Fibroblast of lung (primary cell): Measurements from ENCODE around the gene KLK14. TPM values are rescaled to one million over a fixed set of nuclear protein-coding genes. Genes with fewer than 3 reads are reported as not detected.

Source experiments
- DNase-seq, 2 donors: peaks; one replicate each; pipeline versions ENCODE4 v3.0.0 to v3.0.0-alpha.2; 2010; ENCODE audit warnings: low read depth in 2 of 2
- H2AFZ ChIP-seq: 2 replicates; pipeline ENCODE4 v1.5.1; 2012; ENCODE audit warnings: low read length, control low read depth, inconsistent platforms
- H3K27ac ChIP-seq: 2 replicates; pipeline ENCODE4 v1.5.1; 2011; ENCODE audit warnings: low read length, control low read depth; ENCODE audit not compliant: insufficient read depth
- H3K27me3 ChIP-seq: 2 replicates; pipeline ENCODE4 v1.5.1; 2011; ENCODE audit warnings: mild to moderate bottlenecking, low read length; ENCODE audit not compliant: control insufficient read depth, insufficient read depth
- H3K36me3 ChIP-seq: 2 replicates; pipeline ENCODE4 v1.5.1; 2011; ENCODE audit warnings: low read length; ENCODE audit not compliant: control insufficient read depth, insufficient read depth
- H3K4me1 ChIP-seq: 2 replicates; pipeline ENCODE4 v1.5.1; 2011; ENCODE audit warnings: low read length; ENCODE audit not compliant: control insufficient read depth, insufficient read depth; ENCODE audit errors: extremely low read depth
- H3K4me2 ChIP-seq: 2 replicates; pipeline ENCODE4 v1.5.1; 2011; ENCODE audit warnings: low read length, control low read depth; ENCODE audit not compliant: insufficient read depth; ENCODE audit errors: extremely low read depth
- H3K4me3 ChIP-seq, 4 experiments: fragments of 200-600 bp in 1 of 4; sonication (generic) in 1 of 4; replicated peaks in 1 of 4; 2 replicates each; pipeline ENCODE4 v1.5.1; 2011 to 2016; ENCODE audit warnings: low read length in 4 of 4, low read depth in 3 of 4, mild to moderate bottlenecking in 3 of 4, control low read depth in 2 of 4, inconsistent platforms in 1 of 4, mixed read lengths in 1 of 4; ENCODE audit not compliant: insufficient read depth in 1 of 4; ENCODE audit errors: control extremely low read depth in 1 of 4
- H3K79me2 ChIP-seq: 2 replicates; pipeline ENCODE4 v1.5.1; 2012; ENCODE audit warnings: mild to moderate bottlenecking, low read length, inconsistent platforms; ENCODE audit not compliant: control insufficient read depth, insufficient read depth
- H3K9ac ChIP-seq: 2 replicates; pipeline ENCODE4 v1.5.1; 2011; ENCODE audit warnings: mild to moderate bottlenecking, low read length, control low read depth; ENCODE audit not compliant: insufficient read depth
- H3K9me3 ChIP-seq: 2 replicates; pipeline ENCODE4 v1.5.1; 2012; ENCODE audit warnings: low read depth, low read length; ENCODE audit not compliant: control insufficient read depth, insufficient read depth
- H4K20me1 ChIP-seq: 2 replicates; pipeline ENCODE4 v1.5.1; 2011; ENCODE audit warnings: low read length; ENCODE audit not compliant: control insufficient read depth, insufficient read depth; ENCODE audit errors: extremely low read depth
- CTCF ChIP-seq, 2 donors: IDR thresholded peaks in 1 of 2; conservative IDR thresholded peaks in 1 of 2; 1 replicate in 1 of 2; 2 replicates in 1 of 2; pipeline ENCODE4 v1.5.1; 2011 to 2012; ENCODE audit warnings: low read length in 2 of 2, control low read depth in 1 of 2, inconsistent platforms in 1 of 2, low read depth in 1 of 2, mild to moderate bottlenecking in 1 of 2
- EZH2 ChIP-seq: IDR thresholded peaks from 2 replicates; pipeline ENCODE4 v1.5.1; 2012; ENCODE audit warnings: low read length, control low read depth, mild to moderate bottlenecking; ENCODE audit errors: missing control alignments
- polyA plus RNA-seq, 2 donors: library from polyadenylated mRNA; depleted of rRNA in 1 of 2; stranded (reverse) in 1 of 2; unstranded in 1 of 2; fragments of >200 nt; gene quantifications; 2 replicates each; pipeline ENCODE4 v1.2.1, GENCODE V29; 2011 to 2012; ENCODE audit warnings: missing spikeins in 1 of 2
- total RNA-seq: library from RNA; depleted of rRNA; stranded (reverse); fragments of >200 nt; gene quantifications from 2 replicates; pipeline ENCODE4 v1.2.1, GENCODE V29; 2014

KLK14 gene
- total and polyA plus RNA-seq, 2 donors (not counting 1 experiment from before 2014, with no cell fraction given): not detected

DNA sequence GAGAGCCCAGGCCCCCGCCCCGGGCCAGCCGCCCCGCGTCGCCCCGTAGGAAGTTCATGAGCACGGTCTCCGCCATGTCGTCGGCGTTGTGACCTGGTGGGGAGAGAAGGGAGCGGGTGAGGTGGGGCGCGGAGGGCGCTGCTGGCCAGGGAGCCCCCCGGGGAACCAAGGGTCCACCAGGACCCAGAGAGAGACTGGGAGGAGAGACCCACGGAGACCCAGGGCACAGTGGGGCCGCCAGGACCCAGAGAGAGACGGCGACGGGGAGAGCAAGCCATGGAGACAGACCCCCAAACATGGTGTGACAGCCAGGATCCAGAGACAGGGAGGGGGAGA lies 16.3 kb upstream of the KLK14 start:
- no peak overlapping the region for H3K27ac ChIP-seq
- no peak overlapping the region for H3K9ac ChIP-seq
- H3K4me2 ChIP-seq: no peak overlapping the region
- H3K36me3 ChIP-seq: peaks cover 6% of the 10 kb centered on the region
- no peaks in the 10 kb centered on the region for H3K9me3 ChIP-seq
- H2AFZ ChIP-seq: no peak overlapping the region
- H3K4me1 ChIP-seq: no peaks in the 10 kb centered on the region
- H4K20me1 ChIP-seq: no peaks in the 10 kb centered on the region
- TF ChIP-seq CTCF (conservative IDR thresholded peaks at IDR 0.05 in 1 of 2, IDR thresholded peaks at IDR 0.05 in 1 of 2; ENCODE audit: low read depth in 1 of 2, low read length in 2 of 2) (no peak), EZH2 (no peak)
- no peak overlapping the region for H3K4me3 ChIP-seq
- no peaks in the 10 kb centered on the region for H3K27me3 ChIP-seq
- DNase-seq: no peak
- no peaks in the 10 kb centered on the region for H3K79me2 ChIP-seq

DNA sequence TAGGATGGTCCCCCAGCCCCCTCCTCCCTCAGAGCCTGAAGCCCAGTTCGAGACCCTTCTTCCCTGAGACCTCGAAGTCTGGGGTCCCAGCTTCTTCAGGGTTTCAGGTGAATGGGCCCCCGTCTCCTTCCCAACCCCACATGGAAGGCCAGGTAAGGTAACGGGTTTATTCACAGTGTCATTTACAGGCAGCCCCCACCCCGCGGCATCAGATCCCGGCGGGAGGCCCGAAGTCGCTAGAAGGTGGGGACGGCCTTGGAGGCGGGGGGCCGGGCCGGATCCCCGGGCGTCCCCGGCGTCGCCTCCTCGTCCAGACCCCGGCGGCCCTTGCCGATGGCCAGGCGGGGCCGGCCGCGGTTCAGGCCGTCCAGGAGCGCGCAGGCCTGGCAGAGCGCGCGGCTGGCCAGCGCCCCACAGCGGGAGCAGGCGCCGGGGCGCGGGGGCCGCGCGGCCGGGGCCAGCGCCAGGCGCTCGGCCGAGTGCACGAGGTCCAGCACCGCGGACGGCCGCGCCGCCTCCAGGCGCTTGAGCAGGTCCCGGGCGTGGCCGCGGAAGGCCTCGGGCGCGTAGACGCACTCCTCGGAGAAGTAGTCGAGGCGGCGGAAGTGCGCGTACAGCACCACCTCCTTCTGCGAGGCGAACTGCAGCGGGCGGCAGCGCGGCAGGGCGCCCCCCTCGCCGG lies 15.8 kb upstream of the KLK14 start:
- no peak overlapping the region for H3K27ac ChIP-seq
- peak; percentile 6 to 33 for DNase-seq
- H3K79me2 ChIP-seq: no peaks in the 10 kb centered on the region
- no peak overlapping the region for H3K4me3 ChIP-seq
- H3K27me3 ChIP-seq: no peaks in the 10 kb centered on the region
- H3K9ac ChIP-seq: no peak overlapping the region
- no peak overlapping the region for H2AFZ ChIP-seq
- H4K20me1 ChIP-seq: no peaks in the 10 kb centered on the region
- H3K4me1 ChIP-seq: no peaks in the 10 kb centered on the region
- no peak for TF ChIP-seq CTCF (conservative IDR thresholded peaks at IDR 0.05 in 1 of 2, IDR thresholded peaks at IDR 0.05 in 1 of 2; ENCODE audit: low read depth in 1 of 2, low read length in 2 of 2)
- TF ChIP-seq EZH2: no peak
- H3K4me2 ChIP-seq: no peak overlapping the region
- peaks cover 4% of the 10 kb centered on the region for H3K36me3 ChIP-seq
- H3K9me3 ChIP-seq: no peaks in the 10 kb centered on the region

GRCh38 chr19:51097796-51098195 lies 15.1 kb upstream of the KLK14 start:
- Histone ChIP-seq H2AFZ (no peak overlapping the region), H3K4me1 (no peaks in the 10 kb centered on the region), H4K20me1 (no peaks in the 10 kb centered on the region), H3K79me2 (no peaks in the 10 kb centered on the region), H3K4me3 (no peak overlapping the region), H3K9me3 (no peaks in the 10 kb centered on the region), H3K4me2 (no peak overlapping the region), H3K27ac (no peak overlapping the region), H3K27me3 (no peaks in the 10 kb centered on the region), H3K9ac (no peak overlapping the region), H3K36me3 (peaks cover 4% of the 10 kb centered on the region)
- TF ChIP-seq EZH2: no peak
- no peak for TF ChIP-seq CTCF (conservative IDR thresholded peaks at IDR 0.05 in 1 of 2, IDR thresholded peaks at IDR 0.05 in 1 of 2; ENCODE audit: low read depth in 1 of 2, low read length in 2 of 2)
- no peak for DNase-seq
